Neural cell (in vitro differentiated cells): ENCODE results near the gene SHC1.

Source experiments
- EP300 ChIP-seq: fragments of 450-650 bp; conservative IDR thresholded peaks from 2 replicates; pipeline ENCODE4 v1.6.1; 2014; ENCODE audit warnings: antibody characterized with exemption, mild to moderate bottlenecking, moderate library complexity; ENCODE audit not compliant: poor library complexity, severe bottlenecking
- EZH2 ChIP-seq: fragments of 200-600, 300-800 bp; shearing (Covaris generic), sonication (generic); IDR thresholded peaks from 2 replicates; pipeline ENCODE4 v1.6.1; 2014; ENCODE audit warnings: antibody characterized with exemption, low read length, borderline replicate concordance, mild to moderate bottlenecking; ENCODE audit not compliant: insufficient read depth, poor library complexity, severe bottlenecking
- MXI1 ChIP-seq: fragments of 450-650 bp; conservative IDR thresholded peaks from 2 replicates; pipeline ENCODE4 v1.6.1; 2014; ENCODE audit warnings: antibody characterized with exemption, mild to moderate bottlenecking; ENCODE audit not compliant: poor library complexity, severe bottlenecking
- POLR2AphosphoS5 ChIP-seq: IDR thresholded peaks from 2 replicates; pipeline ENCODE4 v1.6.1; 2012
- REST ChIP-seq: IDR thresholded peaks from 2 replicates; pipeline ENCODE4 v1.6.1; 2012; ENCODE audit warnings: borderline replicate concordance
- TAF1 ChIP-seq: IDR thresholded peaks from 2 replicates; pipeline ENCODE4 v1.6.1; 2012; ENCODE audit warnings: low read depth
- TF ChIP-seq, protein P1 (sequence below): fragments of 450-650 bp; IDR thresholded peaks from 2 replicates; pipeline ENCODE4 v1.5.1; 2014; ENCODE audit warnings: antibody characterized with exemption, mild to moderate bottlenecking, moderate library complexity; ENCODE audit not compliant: poor library complexity, severe bottlenecking

DNA sequence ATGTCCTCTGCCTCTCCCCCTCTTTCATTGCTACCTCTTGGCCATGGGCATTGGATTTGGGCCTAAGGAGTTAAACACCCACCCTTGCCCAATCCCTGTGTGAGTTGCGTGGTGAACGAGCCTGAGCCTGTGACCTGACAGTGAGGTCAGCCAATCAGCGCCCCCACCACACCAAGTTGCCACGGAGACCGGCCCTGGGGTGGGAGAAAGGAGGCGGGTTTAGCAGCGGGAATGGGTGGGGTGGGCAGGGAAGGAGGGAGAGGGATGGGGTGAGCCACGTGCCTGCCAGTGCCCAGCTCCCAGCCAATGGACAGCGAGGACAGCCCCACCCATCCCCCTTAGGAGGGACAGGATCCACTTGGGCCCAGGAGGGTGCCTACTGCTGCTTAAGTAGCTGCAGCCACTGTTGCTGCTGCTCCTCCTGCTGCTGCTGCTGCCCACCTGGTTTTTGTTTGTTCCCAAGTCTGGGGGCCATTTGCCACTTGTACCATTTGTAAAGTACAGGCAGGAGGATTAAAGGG lies 41.5 kb upstream of the SHC1 start:
- TF ChIP-seq, protein P1, sequence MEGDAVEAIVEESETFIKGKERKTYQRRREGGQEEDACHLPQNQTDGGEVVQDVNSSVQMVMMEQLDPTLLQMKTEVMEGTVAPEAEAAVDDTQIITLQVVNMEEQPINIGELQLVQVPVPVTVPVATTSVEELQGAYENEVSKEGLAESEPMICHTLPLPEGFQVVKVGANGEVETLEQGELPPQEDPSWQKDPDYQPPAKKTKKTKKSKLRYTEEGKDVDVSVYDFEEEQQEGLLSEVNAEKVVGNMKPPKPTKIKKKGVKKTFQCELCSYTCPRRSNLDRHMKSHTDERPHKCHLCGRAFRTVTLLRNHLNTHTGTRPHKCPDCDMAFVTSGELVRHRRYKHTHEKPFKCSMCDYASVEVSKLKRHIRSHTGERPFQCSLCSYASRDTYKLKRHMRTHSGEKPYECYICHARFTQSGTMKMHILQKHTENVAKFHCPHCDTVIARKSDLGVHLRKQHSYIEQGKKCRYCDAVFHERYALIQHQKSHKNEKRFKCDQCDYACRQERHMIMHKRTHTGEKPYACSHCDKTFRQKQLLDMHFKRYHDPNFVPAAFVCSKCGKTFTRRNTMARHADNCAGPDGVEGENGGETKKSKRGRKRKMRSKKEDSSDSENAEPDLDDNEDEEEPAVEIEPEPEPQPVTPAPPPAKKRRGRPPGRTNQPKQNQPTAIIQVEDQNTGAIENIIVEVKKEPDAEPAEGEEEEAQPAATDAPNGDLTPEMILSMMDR, result no peak
- TF ChIP-seq EP300, result no peak
- no peak for TF ChIP-seq MXI1
- no peak for TF ChIP-seq REST
- no peak for TF ChIP-seq TAF1
- no peak for TF ChIP-seq EZH2
- no peak for TF ChIP-seq POLR2AphosphoS5
